Stimulated activated naive B cell treated with anti-CD40 and anti-IgM and Interleukin-4, amounts not matched to agents 10 μg/mL and 1 μg/mL and 100 μg/mL, for 72 hours (primary cell): ENCODE data around the gene TMEM163.
"Not testable (repeated sequence)": the region's sequence is repeated elsewhere in the genome, so short reads cannot be mapped to it uniquely, and the experiment has no call there.

ENCODE experiments used
- ATAC-seq, 2 donors: fragments of 150-1000 bp; cut with Tn5 transposase; replicated peaks; 2 replicates each; pipeline ENCODE4 v1.10.0; 2021; ENCODE audit warnings: moderate library complexity in 1 of 2
- DNase-seq: peaks from one replicate; pipeline ENCODE4 v3.0.0; 2021
- H3K27ac Mint-ChIP-seq: one replicate; pipeline ENCODE4 v1.8.0; 2022; ENCODE audit warnings: mild to moderate bottlenecking, mixed read lengths
- H3K27me3 Mint-ChIP-seq, 2 donors: one replicate each; pipeline ENCODE4 v1.8.0; 2022; ENCODE audit warnings: mixed read lengths in 2 of 2
- H3K36me3 Mint-ChIP-seq, 2 donors: one replicate each; pipeline ENCODE4 v1.8.0; 2022; ENCODE audit warnings: mixed read lengths in 2 of 2, mild to moderate bottlenecking in 1 of 2
- H3K4me1 Mint-ChIP-seq, 2 donors: one replicate each; pipeline ENCODE4 v1.8.0; 2022; ENCODE audit warnings: mixed read lengths in 2 of 2, mild to moderate bottlenecking in 1 of 2
- H3K4me3 Mint-ChIP-seq, 2 donors: one replicate each; pipeline ENCODE4 v1.8.0; 2022; ENCODE audit warnings: mild to moderate bottlenecking in 2 of 2, mixed read lengths in 2 of 2, moderate library complexity in 1 of 2
- H3K9me3 Mint-ChIP-seq, 2 donors: one replicate each; pipeline ENCODE4 v1.8.0; 2022; ENCODE audit warnings: mixed read lengths in 2 of 2, mild to moderate bottlenecking in 1 of 2

TMEM163 gene

DNA sequence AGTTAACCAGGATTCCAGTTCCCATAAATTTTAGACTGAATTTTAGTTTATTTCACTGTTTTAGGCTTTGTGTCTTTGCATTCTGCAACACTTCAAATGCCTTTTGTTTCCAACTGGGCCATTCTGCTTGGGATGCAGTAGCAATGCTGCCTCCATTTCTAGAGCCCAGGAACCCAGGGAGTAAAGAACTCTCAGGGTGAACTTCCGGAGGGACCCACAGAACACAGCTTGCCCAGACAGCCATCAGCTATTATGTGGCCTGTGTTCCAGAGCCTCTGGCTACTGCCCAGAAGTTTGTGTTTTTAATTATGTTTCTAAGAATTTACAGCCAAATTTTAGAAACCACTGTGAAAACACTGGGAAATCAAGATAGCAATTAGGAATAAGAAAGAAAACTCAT lies 145.1 kb downstream of the TMEM163 start:
- Mint-ChIP-seq H3K4me1 (peaks cover 6 to 10% of the 10 kb centered on the region in 2 donors), H3K27ac (no peak overlapping the region), H3K36me3 (no peaks in the 10 kb centered on the region), H3K9me3 (no peaks in the 10 kb centered on the region), H3K4me3 (no peak overlapping the region), H3K27me3 (peaks cover 0 to 10% of the 10 kb centered on the region in 2 donors)
- DNase-seq (no peak), ATAC-seq (no peak)

GRCh38 chr2:134573085-134573370 lies 145.8 kb downstream of the TMEM163 start:
- Mint-ChIP-seq H3K27ac (no peak overlapping the region), H3K36me3 (no peaks in the 10 kb centered on the region), H3K9me3 (no peaks in the 10 kb centered on the region), H3K27me3 (peaks cover 0 to 16% of the 10 kb centered on the region in 2 donors), H3K4me1 (peaks cover 6 to 10% of the 10 kb centered on the region in 2 donors), H3K4me3 (no peak overlapping the region)
- no peak for DNase-seq
- ATAC-seq: no peak

GRCh38 chr2:134572314-134573084 lies 146.3 kb downstream of the TMEM163 start:
- H3K27ac Mint-ChIP-seq: no peak overlapping the region
- H3K4me3 Mint-ChIP-seq: no peak overlapping the region
- no peaks in the 10 kb centered on the region for H3K36me3 Mint-ChIP-seq
- peaks cover 0 to 20% of the 10 kb centered on the region in 2 donors for H3K27me3 Mint-ChIP-seq
- DNase-seq (no peak), ATAC-seq (no peak)
- H3K4me1 Mint-ChIP-seq: peaks cover 6 to 10% of the 10 kb centered on the region in 2 donors
- H3K9me3 Mint-ChIP-seq: no peaks in the 10 kb centered on the region

GRCh38 chr2:134570676-134571075 lies 148.1 kb downstream of the TMEM163 start:
- peak; percentile 72 to 88 for ATAC-seq
- peaks cover 0 to 20% of the 10 kb centered on the region in 2 donors for H3K27me3 Mint-ChIP-seq
- H3K27ac Mint-ChIP-seq: no peak overlapping the region
- H3K36me3 Mint-ChIP-seq: no peaks in the 10 kb centered on the region
- H3K9me3 Mint-ChIP-seq: no peaks in the 10 kb centered on the region
- H3K4me3 Mint-ChIP-seq: no peak overlapping the region
- peaks cover 6 to 10% of the 10 kb centered on the region in 2 donors for H3K4me1 Mint-ChIP-seq
- no peak for DNase-seq

DNA sequence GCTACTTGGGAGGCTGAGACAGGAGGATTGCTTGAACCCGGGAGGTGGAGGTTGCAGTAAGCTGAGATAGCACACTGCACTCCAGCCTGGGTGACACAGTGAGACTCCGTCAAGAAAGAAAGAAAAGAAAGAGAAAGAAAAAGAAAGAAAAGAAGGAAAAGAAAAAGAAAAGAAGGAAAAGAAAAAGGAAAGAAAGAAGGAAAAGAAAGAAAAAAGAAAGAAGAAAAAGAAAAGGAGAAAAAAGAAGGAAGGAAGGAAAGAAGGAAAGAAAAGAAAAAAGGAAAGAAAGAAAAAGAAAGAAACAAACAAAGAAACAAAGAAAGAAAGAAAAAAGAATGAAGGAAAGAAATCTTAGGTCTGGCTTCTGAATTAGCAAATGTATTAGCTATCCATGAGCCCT lies 150.4 kb downstream of the TMEM163 start:
- ATAC-seq (no peak), DNase-seq (no peak)
- no peaks in the 10 kb centered on the region for H3K36me3 Mint-ChIP-seq
- no peak overlapping the region for H3K27ac Mint-ChIP-seq
- peaks cover 0 to 24% of the 10 kb centered on the region in 2 donors for H3K27me3 Mint-ChIP-seq
- no peak overlapping the region for H3K4me3 Mint-ChIP-seq
- no peaks in the 10 kb centered on the region for H3K9me3 Mint-ChIP-seq
- peaks cover 5 to 7% of the 10 kb centered on the region in 2 donors for H3K4me1 Mint-ChIP-seq

DNA sequence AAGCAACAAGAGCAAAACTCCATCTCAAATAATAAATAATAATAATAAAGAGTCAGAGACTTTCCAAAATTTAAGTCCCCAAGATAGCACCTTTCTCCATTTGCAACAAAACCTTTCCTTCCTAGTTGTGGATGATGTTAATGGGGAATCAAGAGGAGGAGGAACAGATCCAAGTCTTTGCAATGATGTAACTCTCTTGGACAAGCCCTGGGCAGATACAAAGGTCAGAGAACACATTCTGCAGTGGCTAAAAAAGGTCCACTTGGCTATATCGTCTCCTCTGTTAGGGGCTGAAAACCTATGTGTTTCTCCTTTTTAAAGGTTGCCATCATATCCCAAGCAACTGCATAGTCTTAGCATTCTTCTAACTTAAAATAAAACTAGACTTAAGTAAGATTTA lies 151.1 kb downstream of the TMEM163 start:
- Mint-ChIP-seq H3K9me3 (no peaks in the 10 kb centered on the region), H3K36me3 (no peaks in the 10 kb centered on the region), H3K4me3 (no peak overlapping the region), H3K4me1 (peaks cover 5 to 7% of the 10 kb centered on the region in 2 donors), H3K27me3 (peaks cover 0 to 30% of the 10 kb centered on the region in 2 donors), H3K27ac (no peak overlapping the region)
- no peak for DNase-seq
- ATAC-seq: no peak

DNA sequence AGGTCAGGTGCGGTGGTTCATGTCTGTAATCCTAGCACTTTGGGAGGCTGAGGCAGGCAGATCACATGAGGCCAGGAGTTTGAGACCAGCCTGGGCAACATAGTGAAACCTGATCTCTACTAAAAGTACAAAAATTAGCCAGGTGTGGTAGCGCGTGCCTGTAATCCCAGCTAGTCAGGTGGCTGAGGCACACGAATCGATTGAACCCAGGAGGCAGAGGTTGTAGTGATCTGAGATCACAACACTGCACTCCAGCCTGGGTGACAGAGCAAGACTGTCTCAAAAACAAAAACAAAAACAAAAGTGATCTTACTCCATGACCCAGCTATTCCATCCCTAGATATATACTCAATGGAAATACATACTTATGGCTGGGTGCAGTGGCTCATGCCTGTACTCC lies 153.8 kb downstream of the TMEM163 start:
- ATAC-seq, H3K9me3 Mint-ChIP-seq, H3K27ac Mint-ChIP-seq, H3K36me3 Mint-ChIP-seq, H3K4me1 Mint-ChIP-seq, H3K4me3 Mint-ChIP-seq, DNase-seq: not testable (repeated sequence)
- peaks cover 0 to 24% of the 10 kb centered on the region in 2 donors for H3K27me3 Mint-ChIP-seq

- DNase-seq (no peak), ATAC-seq (no peak)
- peaks cover 0 to 1% of the 10 kb centered on the region in 2 donors for H3K9me3 Mint-ChIP-seq
- H3K4me3 Mint-ChIP-seq: no peak overlapping the region
- peak overlapping the region; percentile 10 for H3K27ac Mint-ChIP-seq
- H3K4me1 Mint-ChIP-seq: no peaks in the 10 kb centered on the region
- H3K27me3 Mint-ChIP-seq: peaks cover 0 to 21% of the 10 kb centered on the region in 2 donors
- no peaks in the 10 kb centered on the region for H3K36me3 Mint-ChIP-seq
Measured at GRCh38 chr2:134564549-134564948, 154.3 kb downstream of the TMEM163 start.

GRCh38 chr2:134558208-134558830 lies 160.5 kb downstream of the TMEM163 start:
- no peaks in the 10 kb centered on the region for H3K36me3 Mint-ChIP-seq
- no peaks in the 10 kb centered on the region for H3K4me1 Mint-ChIP-seq
- no peak for ATAC-seq
- peaks cover 0 to 7% of the 10 kb centered on the region in 2 donors for H3K27me3 Mint-ChIP-seq
- peaks cover 0 to 1% of the 10 kb centered on the region in 2 donors for H3K9me3 Mint-ChIP-seq
- no peak overlapping the region for H3K27ac Mint-ChIP-seq
- H3K4me3 Mint-ChIP-seq: no peak overlapping the region
- DNase-seq: no peak

GRCh38 chr2:134555411-134555810 lies 163.4 kb downstream of the TMEM163 start:
- DNase-seq (no peak), ATAC-seq (no peak)
- H3K27me3 Mint-ChIP-seq: peaks cover 0 to 4% of the 10 kb centered on the region in 2 donors
- H3K27ac Mint-ChIP-seq: no peak overlapping the region
- no peak overlapping the region for H3K4me3 Mint-ChIP-seq
- H3K4me1 Mint-ChIP-seq: no peaks in the 10 kb centered on the region
- no peaks in the 10 kb centered on the region for H3K36me3 Mint-ChIP-seq
- no peaks in the 10 kb centered on the region for H3K9me3 Mint-ChIP-seq

- Mint-ChIP-seq H3K27me3 (peaks cover 0 to 4% of the 10 kb centered on the region in 2 donors), H3K36me3 (no peaks in the 10 kb centered on the region), H3K4me3 (no peak overlapping the region), H3K9me3 (no peaks in the 10 kb centered on the region), H3K27ac (no peak overlapping the region), H3K4me1 (no peaks in the 10 kb centered on the region)
- ATAC-seq: no peak
- no peak for DNase-seq
Measured at GRCh38 chr2:134553657-134554056, 165.1 kb downstream of the TMEM163 start.

DNA sequence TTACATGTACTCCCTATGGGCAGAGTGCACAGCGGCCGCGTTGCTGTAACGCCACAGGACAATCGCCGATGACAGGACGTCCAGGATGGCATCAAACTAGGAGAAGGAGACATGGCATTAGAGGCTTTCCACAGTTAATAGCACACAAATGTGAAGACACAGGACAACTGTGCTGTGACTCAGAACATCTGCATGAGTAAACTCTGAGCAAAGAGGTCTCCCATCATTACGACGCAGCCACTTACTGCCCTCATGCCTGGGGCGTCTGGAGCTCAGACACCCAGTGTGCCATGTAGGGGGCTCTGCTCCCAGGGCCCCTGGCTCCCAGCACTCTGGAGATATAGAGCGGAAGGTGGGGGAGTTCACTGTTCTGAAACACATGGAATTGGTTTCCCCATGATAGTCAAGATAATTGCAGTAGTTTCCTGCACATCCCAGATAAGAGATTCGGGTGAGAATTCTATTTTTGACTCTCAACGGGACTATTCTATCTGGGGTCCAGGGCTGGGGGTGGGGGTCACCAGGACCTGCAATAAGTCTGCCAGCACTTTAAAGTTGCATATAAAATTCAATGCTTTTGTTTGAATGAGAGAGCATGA lies 168.1 kb downstream of the TMEM163 start:
- H3K27ac Mint-ChIP-seq: no peak overlapping the region
- peaks cover 3 to 6% of the 10 kb centered on the region in 2 donors for H3K27me3 Mint-ChIP-seq
- H3K9me3 Mint-ChIP-seq: no peaks in the 10 kb centered on the region
- H3K4me3 Mint-ChIP-seq: no peak overlapping the region
- DNase-seq (no peak), ATAC-seq (no peak)
- H3K36me3 Mint-ChIP-seq: no peaks in the 10 kb centered on the region
- no peaks in the 10 kb centered on the region for H3K4me1 Mint-ChIP-seq

DNA sequence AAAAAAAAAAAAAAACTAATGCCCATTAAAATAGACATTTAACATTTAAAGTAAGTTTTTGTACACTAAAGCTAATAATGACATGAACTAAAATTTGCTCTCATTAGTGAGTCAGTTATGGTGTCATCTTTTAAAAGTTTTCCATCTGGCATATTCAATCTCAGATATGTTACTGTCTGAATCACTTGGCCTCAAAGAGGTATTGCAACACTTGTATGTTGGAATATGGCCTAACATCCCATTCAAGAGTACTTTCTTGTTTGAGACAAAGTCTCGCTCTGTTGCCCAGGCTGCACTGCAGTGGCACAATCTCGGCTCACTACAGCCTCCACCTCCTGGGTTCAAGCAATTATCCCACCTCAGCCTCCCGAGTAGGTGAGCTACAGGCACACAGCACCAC lies 169.7 kb downstream of the TMEM163 start:
- H3K4me3 Mint-ChIP-seq: no peak overlapping the region
- H3K27me3 Mint-ChIP-seq: peaks cover 11 to 13% of the 10 kb centered on the region in 2 donors
- no peak for ATAC-seq
- H3K4me1 Mint-ChIP-seq: no peaks in the 10 kb centered on the region
- no peaks in the 10 kb centered on the region for H3K36me3 Mint-ChIP-seq
- no peak for DNase-seq
- H3K27ac Mint-ChIP-seq: no peak overlapping the region
- no peaks in the 10 kb centered on the region for H3K9me3 Mint-ChIP-seq

GRCh38 chr2:134540990-134541389 lies 177.8 kb downstream of the TMEM163 start:
- H3K4me1 Mint-ChIP-seq: no peaks in the 10 kb centered on the region
- no peaks in the 10 kb centered on the region for H3K9me3 Mint-ChIP-seq
- H3K27ac Mint-ChIP-seq: no peak overlapping the region
- H3K27me3 Mint-ChIP-seq: peaks cover 9 to 11% of the 10 kb centered on the region in 2 donors
- DNase-seq (no peak), ATAC-seq (no peak)
- no peaks in the 10 kb centered on the region for H3K36me3 Mint-ChIP-seq
- H3K4me3 Mint-ChIP-seq: no peak overlapping the region

DNA sequence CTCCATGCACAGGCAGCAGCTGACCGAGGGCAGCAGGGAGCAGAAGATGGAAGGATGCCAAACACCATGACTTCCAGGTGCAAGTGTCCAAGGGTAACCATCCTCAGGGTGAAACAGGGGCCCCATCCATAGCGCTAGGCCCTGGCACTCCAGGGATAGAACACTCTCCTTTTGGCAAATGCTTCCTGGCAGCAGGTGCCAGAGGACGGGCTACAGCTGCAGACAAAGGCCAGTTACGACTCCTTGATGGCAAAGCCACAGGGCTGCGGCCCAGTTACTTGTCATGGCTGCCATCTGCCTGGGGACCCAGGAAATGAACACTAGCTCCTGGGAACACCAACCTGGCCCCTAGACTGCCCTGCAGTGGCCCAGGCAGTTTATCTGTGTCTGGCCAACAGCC lies 178.8 kb downstream of the TMEM163 start:
- DNase-seq (no peak), ATAC-seq (no peak)
- H3K27ac Mint-ChIP-seq: no peak overlapping the region
- H3K27me3 Mint-ChIP-seq: peaks cover under 1% of the 10 kb centered on the region in 2 donors
- H3K9me3 Mint-ChIP-seq: no peaks in the 10 kb centered on the region
- no peaks in the 10 kb centered on the region for H3K36me3 Mint-ChIP-seq
- no peaks in the 10 kb centered on the region for H3K4me1 Mint-ChIP-seq
- H3K4me3 Mint-ChIP-seq: no peak overlapping the region
